ENCODE data around the gene ZNF24.

DNA sequence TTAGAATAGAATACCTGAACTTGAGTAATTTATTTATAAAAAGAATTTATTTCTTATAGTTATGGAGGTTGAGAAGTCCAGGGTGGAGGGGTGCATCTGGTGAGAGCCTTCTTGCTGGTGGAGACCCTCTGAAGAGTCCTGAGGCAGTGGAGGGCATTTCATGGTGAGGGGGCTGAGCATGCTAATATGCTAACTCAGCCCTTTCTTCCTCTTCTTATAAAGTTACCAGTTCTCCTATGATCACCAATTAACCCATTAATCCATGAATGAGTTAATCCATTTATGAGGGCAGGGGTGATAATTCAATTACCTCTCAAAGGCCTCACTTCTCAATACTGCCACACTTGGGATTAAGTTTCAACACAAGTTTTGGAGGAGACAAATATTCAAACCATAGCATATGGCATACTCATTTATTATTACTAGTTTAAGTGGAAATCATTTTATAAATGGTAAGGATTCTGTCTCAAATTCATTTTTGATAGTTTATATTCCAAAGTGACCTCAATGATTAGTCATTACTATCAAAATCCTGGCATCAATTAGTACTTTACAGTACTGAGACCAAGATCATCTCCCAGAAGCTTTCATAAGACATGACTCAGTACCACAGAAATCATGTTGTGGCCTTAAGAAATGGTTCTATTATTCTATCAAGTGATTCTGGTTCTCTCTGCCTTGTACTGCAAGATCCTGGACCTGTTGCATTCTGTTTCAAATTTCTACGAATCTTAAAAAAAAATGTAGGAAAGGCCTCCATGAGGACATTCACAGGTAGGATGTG, 27.4 kb upstream of the ZNF24 start:
- TF ChIP-seq, protein P1, sequence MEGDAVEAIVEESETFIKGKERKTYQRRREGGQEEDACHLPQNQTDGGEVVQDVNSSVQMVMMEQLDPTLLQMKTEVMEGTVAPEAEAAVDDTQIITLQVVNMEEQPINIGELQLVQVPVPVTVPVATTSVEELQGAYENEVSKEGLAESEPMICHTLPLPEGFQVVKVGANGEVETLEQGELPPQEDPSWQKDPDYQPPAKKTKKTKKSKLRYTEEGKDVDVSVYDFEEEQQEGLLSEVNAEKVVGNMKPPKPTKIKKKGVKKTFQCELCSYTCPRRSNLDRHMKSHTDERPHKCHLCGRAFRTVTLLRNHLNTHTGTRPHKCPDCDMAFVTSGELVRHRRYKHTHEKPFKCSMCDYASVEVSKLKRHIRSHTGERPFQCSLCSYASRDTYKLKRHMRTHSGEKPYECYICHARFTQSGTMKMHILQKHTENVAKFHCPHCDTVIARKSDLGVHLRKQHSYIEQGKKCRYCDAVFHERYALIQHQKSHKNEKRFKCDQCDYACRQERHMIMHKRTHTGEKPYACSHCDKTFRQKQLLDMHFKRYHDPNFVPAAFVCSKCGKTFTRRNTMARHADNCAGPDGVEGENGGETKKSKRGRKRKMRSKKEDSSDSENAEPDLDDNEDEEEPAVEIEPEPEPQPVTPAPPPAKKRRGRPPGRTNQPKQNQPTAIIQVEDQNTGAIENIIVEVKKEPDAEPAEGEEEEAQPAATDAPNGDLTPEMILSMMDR (IDR thresholded peaks at IDR 0.05): no peak
- no peak for TF ChIP-seq POLR2AphosphoS5 (IDR thresholded peaks at IDR 0.05)
- TF ChIP-seq POLR2A (IDR thresholded peaks at IDR 0.05): no peak

Measured in breast epithelium (tissue), 3 donors.